ENCODE data around the gene SEMA4A. TPM values are rescaled to one million over a fixed set of nuclear protein-coding genes. Genes with fewer than 3 reads are reported as not detected.
A peak's percentile ranks its signal among the peaks of the same experiment; 100 is the strongest.

SEMA4A gene
- total and polyA plus RNA-seq, 8 donors = 2.6 to 7.0 (median 4.7) TPM

- H3K36me3 ChIP-seq = peaks cover 13 to 69% (median 46%) of the 10 kb centered on the region in 3 donors
- no peaks in the 10 kb centered on the region for H3K4me1 ChIP-seq
- H3K9me3 ChIP-seq = no peaks in the 10 kb centered on the region
- no peaks in the 10 kb centered on the region for H3K27me3 ChIP-seq
- WGBS, 2 donors = 85 to 89% methylated on average over 12 of the region's 12 CpGs
- DNase-seq (no peak), ATAC-seq (no peak), FAIRE-seq (no peak)
- intact Hi-C loops (cut with DNase I) = loop anchor here in 2 of 3 donors (5.0 to 10.0 kb wide), 2 partner anchors 45 to 52 kb away; partner anchors contain the start of gene MEX3A (in 1 of the 2)
- no peak for TF ChIP-seq CTCF (IDR thresholded peaks at IDR 0.05)
- H3K27ac ChIP-seq = no peak overlapping the region
- no peak overlapping the region for H3K4me3 ChIP-seq
These were observed 16.4 kb upstream of the SEMA4A start for GRCh38 chr1:156136970-156137483.

DNA sequence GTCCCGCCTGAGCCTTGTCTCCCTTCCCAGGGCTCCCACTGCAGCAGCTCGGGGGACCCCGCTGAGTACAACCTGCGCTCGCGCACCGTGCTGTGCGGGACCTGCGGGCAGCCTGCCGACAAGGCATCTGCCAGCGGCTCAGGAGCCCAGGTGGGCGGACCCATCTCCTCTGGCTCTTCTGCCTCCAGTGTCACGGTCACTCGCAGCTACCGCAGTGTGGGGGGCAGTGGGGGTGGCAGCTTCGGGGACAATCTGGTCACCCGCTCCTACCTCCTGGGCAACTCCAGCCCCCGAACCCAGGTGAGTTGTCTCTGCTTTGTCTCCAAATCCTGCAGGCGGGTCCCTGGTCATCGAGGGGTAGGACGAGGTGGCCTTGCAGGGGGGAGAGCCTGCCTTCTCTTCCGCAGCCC, 14.9 kb upstream of the SEMA4A start:
- Histone ChIP-seq H3K4me1 (no peaks in the 10 kb centered on the region), H3K27me3 (no peaks in the 10 kb centered on the region), H3K36me3 (peaks cover 13 to 59% (median 43%) of the 10 kb centered on the region in 3 donors), H3K27ac (no peak overlapping the region), H3K4me3 (no peak overlapping the region), H3K9me3 (no peaks in the 10 kb centered on the region)
- TF ChIP-seq CTCF (IDR thresholded peaks at IDR 0.05) = no peak
- 94 to 96% methylated on average over 22 of the region's 22 CpGs for WGBS, 2 donors
- ATAC-seq = no peak
- FAIRE-seq = no peak
- intact Hi-C loops (cut with DNase I) = loop anchor here in 2 of 3 donors (5.0 to 10.0 kb wide), 2 partner anchors 46 to 54 kb away; partner anchors contain the start of gene MEX3A (in 1 of the 2)
- DNase-seq = peak in 2 of 6 donors; percentile 44 to 80

- ATAC-seq (peak in 2 of 4 donors; percentile 4 to 19), FAIRE-seq (no peak), DNase-seq (peak in 1 of 6 donors; percentile 43)
- Histone ChIP-seq H3K9me3 (no peaks in the 10 kb centered on the region), H3K27ac (no peak overlapping the region), H3K4me1 (no peaks in the 10 kb centered on the region), H3K27me3 (no peaks in the 10 kb centered on the region), H3K4me3 (no peak overlapping the region), H3K36me3 (peaks cover 6 to 33% (median 27%) of the 10 kb centered on the region in 3 donors)
- intact Hi-C loops (cut with DNase I) = loop anchor here in 2 of 3 donors (10.0 kb wide), 2 partner anchors 94 to 174 kb away; no protein-coding TSS in a partner anchor
- peak in 2 of 4 donors; percentile 21 to 35 for TF ChIP-seq CTCF (IDR thresholded peaks at IDR 0.05)
- WGBS, 2 donors = 56 to 58% methylated on average over 20 of the region's 20 CpGs
These were observed 12.3 kb upstream of the SEMA4A start for GRCh38 chr1:156140879-156141707.

DNA sequence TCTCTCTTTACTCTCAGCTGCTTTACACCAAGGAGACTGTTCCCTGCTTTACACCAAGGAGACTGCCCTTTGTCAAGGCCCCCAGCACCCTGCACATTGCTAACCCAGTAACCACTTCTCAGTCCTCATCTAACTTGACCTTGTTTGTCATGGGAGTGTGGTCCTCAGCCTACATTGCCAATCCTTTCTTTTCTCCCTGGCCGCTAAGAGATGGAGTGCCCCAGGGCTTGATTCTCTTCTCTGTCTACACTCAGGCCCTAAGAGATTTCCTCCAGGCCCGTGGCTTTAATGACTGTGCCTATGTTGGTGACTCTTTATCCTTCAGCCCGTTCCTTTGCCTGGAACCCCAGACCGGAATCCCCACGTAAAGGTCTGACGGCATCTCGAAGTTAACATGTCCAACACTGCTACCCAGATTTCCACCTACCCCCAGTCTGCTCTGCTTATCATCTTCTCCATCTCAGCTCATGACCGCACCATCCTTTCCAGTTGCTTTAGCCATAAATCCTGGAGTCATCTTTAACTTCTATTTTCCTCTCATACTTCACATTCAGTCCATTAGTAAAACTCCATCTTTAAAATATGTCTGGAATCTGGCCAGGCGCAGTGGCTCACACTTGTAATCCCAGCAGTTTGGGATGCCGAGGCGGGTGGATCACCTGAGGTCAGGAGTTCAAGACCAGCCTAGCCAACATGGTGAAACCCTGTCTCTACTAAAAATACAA, 9.5 kb upstream of the SEMA4A start:
- TF ChIP-seq CTCF (IDR thresholded peaks at IDR 0.05) = no peak
- Histone ChIP-seq H3K9me3 (no peaks in the 10 kb centered on the region), H3K4me3 (no peak overlapping the region), H3K27ac (no peak overlapping the region), H3K27me3 (no peaks in the 10 kb centered on the region), H3K4me1 (peaks cover 0 to 2% (median 0%) of the 10 kb centered on the region in 3 donors), H3K36me3 (peaks cover 0 to 7% (median 0%) of the 10 kb centered on the region in 3 donors)
- WGBS, 2 donors = 59 to 70% methylated on average over 11 of the region's 11 CpGs
- peak in 1 of 6 donors; percentile 11 for DNase-seq
- ATAC-seq = no peak
- FAIRE-seq = no peak
- intact Hi-C loops (cut with DNase I) = loop anchor here in 2 of 3 donors (10.0 kb wide), 2 partner anchors 91 to 171 kb away; no protein-coding TSS in a partner anchor
